ENCODE results near the gene ACY1. TPM values are rescaled to one million over a fixed set of nuclear protein-coding genes. Genes with fewer than 3 reads are reported as not detected.
A peak's percentile ranks its signal among the peaks of the same experiment; 100 is the strongest.

ACY1 gene
- total RNA-seq, 6 experiments from 2014 or later, result 223 to 479 (median 297) TPM

DNA sequence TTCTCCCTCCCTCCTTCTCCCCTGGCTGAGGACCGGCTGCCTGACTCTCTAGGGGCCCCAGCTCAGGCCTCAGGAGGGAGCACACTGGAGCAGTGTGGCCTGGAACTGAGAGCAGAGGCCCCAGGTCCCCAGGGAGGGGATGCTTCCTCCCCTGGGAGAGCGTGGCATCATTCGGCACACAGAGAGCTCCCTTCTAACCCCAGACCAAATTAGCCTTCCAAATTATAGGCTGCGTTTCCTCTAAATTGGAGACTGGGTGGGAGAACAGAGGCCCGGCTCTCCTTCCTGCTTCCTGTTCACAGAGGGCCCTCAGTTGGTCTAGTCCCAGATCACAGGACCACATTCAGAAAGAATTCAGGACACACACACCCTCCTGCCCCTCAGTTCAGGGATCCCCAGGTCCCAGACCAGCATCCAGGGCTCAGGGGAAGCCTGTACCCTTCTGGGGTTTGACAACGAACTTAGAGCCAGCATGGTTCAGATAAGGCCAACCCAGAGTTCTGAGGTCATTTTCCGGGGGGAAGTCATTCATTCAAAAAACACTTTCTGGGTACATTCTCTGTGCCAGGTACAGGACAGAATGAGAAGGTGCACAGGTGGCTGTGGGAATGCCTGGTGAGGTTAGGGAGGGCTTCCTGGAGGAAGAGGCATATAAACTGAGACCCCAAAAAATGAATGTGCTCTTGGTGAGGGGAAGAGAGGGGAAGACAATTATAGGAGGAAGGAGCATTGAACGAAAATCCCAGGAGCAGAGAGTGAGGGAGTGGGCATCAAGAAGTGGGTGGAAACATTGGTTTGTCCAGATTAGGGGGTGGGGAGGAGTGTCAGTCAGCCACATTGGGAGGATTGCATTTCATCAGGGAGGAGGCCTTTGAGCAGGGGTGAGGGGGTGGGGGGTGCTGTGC lies 40.8 kb downstream of the ACY1 start:
- no peak for TF ChIP-seq POLR2A (IDR thresholded peaks at IDR 0.05)
- TF ChIP-seq, protein P1, sequence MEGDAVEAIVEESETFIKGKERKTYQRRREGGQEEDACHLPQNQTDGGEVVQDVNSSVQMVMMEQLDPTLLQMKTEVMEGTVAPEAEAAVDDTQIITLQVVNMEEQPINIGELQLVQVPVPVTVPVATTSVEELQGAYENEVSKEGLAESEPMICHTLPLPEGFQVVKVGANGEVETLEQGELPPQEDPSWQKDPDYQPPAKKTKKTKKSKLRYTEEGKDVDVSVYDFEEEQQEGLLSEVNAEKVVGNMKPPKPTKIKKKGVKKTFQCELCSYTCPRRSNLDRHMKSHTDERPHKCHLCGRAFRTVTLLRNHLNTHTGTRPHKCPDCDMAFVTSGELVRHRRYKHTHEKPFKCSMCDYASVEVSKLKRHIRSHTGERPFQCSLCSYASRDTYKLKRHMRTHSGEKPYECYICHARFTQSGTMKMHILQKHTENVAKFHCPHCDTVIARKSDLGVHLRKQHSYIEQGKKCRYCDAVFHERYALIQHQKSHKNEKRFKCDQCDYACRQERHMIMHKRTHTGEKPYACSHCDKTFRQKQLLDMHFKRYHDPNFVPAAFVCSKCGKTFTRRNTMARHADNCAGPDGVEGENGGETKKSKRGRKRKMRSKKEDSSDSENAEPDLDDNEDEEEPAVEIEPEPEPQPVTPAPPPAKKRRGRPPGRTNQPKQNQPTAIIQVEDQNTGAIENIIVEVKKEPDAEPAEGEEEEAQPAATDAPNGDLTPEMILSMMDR (IDR thresholded peaks at IDR 0.05), result no peak
- no peaks in the 10 kb centered on the region for H3K4me1 ChIP-seq
- H3K27me3 ChIP-seq, result no peaks in the 10 kb centered on the region
- DNase-seq, result no peak
- ATAC-seq, result no peak
- H3K27ac ChIP-seq, result no peak overlapping the region
- H3K4me3 ChIP-seq, result no peak overlapping the region
- intact Hi-C loops (cut with DNase I), result no loop called here
- H3K36me3 ChIP-seq, result no peaks in the 10 kb centered on the region
- H3K9me3 ChIP-seq, result no peaks in the 10 kb centered on the region
- WGBS (ENCODE audit: insufficient coverage, low coverage, low lambda C conversion rate, missing lambda C conversion rate), result 58% methylated on average over 3 of the region's 8 CpGs

DNA sequence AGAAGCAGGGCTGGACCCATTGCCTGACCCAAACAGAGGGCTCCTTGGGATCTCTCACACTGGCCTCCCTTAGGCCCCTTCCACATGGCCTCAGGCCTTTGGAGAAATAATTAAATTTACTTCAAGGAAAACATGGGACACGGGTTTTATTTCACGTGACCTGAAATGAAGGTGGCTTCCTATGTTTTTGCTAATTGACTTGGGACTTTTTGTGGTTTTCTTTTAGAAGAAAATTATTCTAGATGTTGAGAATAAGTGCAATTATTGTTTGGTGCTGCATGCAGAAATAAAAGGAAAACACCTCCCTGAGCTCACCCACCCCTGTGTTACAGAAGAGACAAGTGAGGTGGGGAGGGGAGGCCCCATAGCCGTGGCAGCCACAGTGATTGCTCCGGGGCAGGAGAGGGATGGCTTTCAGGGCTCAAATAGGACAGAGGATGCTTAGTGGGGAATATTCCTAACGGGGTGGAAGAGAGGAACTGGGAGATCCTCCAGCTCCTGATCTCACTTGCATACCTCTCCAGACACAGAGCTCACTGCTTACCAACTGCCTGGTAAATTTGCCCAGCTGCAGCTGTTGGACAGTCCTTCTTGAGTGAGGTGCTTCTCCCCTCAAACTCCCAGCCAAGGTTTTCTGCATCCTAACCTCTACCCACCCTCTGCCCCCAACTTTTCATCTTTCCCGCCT lies 41.6 kb downstream of the ACY1 start:
- Histone ChIP-seq H3K4me1 (no peaks in the 10 kb centered on the region), H3K27me3 (no peaks in the 10 kb centered on the region), H3K36me3 (no peaks in the 10 kb centered on the region), H3K27ac (no peak overlapping the region), H3K4me3 (no peak overlapping the region), H3K9me3 (no peaks in the 10 kb centered on the region)
- ATAC-seq (no peak), DNase-seq (no peak)
- no peak for TF ChIP-seq POLR2A (IDR thresholded peaks at IDR 0.05)
- TF ChIP-seq, protein P1 (IDR thresholded peaks at IDR 0.05), result no peak
- WGBS (ENCODE audit: insufficient coverage, low coverage, low lambda C conversion rate, missing lambda C conversion rate), result 90% methylated on average over 6 of the region's 6 CpGs
- intact Hi-C loops (cut with DNase I), result no loop called here

DNA sequence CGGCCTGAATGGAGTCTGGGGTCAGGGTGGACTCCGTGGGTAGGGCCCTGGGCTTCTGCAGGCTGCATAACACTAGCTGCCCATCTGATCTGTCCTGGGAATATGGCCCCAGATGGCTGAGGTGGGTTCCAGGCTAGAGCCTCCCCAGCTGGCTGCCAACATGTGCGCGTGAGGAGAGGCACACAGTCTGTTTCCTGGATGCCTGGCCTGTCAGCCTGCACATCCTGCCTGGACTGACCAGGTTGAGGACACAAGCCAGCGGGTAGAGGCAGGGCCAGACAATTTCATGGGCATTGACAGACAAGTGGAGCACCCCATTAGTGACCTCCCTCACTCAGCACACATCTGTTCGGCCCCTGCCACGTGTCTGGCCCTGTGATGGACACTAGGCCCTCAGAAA lies 42.1 kb downstream of the ACY1 start:
- Histone ChIP-seq H3K27ac (no peak overlapping the region), H3K27me3 (no peaks in the 10 kb centered on the region), H3K4me1 (no peaks in the 10 kb centered on the region), H3K36me3 (no peaks in the 10 kb centered on the region), H3K4me3 (no peak overlapping the region), H3K9me3 (no peaks in the 10 kb centered on the region)
- no peak for TF ChIP-seq POLR2A (IDR thresholded peaks at IDR 0.05)
- TF ChIP-seq, protein P1 (IDR thresholded peaks at IDR 0.05), result no peak
- DNase-seq (no peak), ATAC-seq (peak in 3 of 4 donors; percentile 10 to 34 (median 32))
- intact Hi-C loops (cut with DNase I), result no loop called here
- WGBS (ENCODE audit: insufficient coverage, low coverage, low lambda C conversion rate, missing lambda C conversion rate), result 75% methylated on average over 2 of the region's 7 CpGs

DNA sequence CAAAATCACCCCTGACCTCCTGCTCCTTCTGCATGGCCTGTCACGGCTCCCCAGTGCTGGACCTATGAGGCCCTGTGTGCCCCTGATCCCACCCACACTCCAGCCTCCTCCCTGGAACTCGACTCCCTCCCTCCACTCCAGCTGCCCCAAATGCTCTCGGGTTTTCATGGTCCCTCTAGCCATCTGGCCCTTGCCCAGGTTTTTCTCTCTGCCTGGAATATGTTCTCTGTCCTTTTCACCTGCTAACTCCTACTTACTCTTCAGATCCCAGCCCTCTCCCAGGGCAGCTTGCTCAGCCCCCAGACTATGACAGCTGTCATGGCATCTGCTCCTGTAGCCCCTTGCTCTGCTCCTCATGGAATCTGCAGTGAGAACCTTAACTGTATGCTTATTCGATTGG lies 42.7 kb downstream of the ACY1 start:
- Histone ChIP-seq H3K4me3 (no peak overlapping the region), H3K4me1 (no peaks in the 10 kb centered on the region), H3K9me3 (no peaks in the 10 kb centered on the region), H3K36me3 (no peaks in the 10 kb centered on the region), H3K27me3 (no peaks in the 10 kb centered on the region), H3K27ac (no peak overlapping the region)
- TF ChIP-seq POLR2A (IDR thresholded peaks at IDR 0.05), result no peak
- TF ChIP-seq, protein P1 (IDR thresholded peaks at IDR 0.05), result no peak
- intact Hi-C loops (cut with DNase I), result no loop called here
- ATAC-seq (no peak), DNase-seq (no peak)
- WGBS (ENCODE audit: insufficient coverage, low coverage, low lambda C conversion rate, missing lambda C conversion rate), result 100% methylated on average over 1 of the region's 4 CpGs

Data from right lobe of liver (tissue), 6 donors.